ENCODE results near the gene NRAP.
A peak's percentile ranks its signal among the peaks of the same experiment; 100 is the strongest.

Gene NRAP

GRCh38 chr10:113605268-113605978 is 58.4 kb downstream of the NRAP start:
- DNase-seq, result no peak

GRCh38 chr10:113604572-113604971 is 59.3 kb downstream of the NRAP start:
- DNase-seq, result no peak

GRCh38 chr10:113603057-113603777 is 60.6 kb downstream of the NRAP start:
- DNase-seq, result no peak

GRCh38 chr10:113600569-113600968 is 63.3 kb downstream of the NRAP start:
- DNase-seq, result no peak

DNA sequence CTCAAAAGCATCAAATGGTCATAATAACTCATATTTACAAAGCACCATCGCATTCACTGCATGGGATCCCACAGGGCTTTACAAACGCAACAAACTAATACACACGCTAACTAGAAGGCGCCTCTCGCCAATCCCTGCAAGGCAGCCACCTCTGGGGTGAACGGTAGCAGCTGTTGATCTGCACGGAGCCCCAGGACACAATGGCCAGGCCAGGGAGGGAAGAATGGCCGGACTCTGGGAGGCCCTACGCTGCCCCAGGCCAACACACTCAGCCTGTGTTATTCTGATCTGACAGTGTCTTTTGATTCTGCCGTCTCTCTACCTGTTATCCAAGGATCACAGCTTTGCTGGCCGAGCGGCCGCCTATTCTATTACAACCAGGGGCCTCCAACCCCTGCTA is 69.2 kb downstream of the NRAP start:
- DNase-seq, result no peak

- DNase-seq, result no peak
These were observed 71.5 kb downstream of the NRAP start for GRCh38 chr10:113592380-113592779.

DNA sequence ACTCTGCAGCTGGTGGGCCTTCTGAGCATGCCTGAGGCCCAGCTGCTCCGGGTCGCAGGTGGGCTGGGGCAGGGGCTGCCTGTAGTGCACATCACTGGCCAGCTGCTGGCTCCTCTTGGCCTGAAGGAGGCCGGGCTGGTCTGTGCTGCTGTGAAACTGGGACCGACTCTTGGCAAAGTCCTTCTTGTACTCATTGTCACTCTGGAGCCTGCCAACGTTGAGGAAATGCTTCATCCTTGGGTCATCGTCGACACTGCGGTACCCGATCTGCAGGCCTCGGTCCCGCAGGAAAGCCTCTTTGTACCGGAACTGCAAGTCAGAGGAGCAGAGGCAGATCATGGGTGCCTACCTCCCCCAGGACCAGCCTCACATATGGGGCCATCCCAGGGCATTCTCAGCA is 73.3 kb downstream of the NRAP start:
- no peak for DNase-seq

DNA sequence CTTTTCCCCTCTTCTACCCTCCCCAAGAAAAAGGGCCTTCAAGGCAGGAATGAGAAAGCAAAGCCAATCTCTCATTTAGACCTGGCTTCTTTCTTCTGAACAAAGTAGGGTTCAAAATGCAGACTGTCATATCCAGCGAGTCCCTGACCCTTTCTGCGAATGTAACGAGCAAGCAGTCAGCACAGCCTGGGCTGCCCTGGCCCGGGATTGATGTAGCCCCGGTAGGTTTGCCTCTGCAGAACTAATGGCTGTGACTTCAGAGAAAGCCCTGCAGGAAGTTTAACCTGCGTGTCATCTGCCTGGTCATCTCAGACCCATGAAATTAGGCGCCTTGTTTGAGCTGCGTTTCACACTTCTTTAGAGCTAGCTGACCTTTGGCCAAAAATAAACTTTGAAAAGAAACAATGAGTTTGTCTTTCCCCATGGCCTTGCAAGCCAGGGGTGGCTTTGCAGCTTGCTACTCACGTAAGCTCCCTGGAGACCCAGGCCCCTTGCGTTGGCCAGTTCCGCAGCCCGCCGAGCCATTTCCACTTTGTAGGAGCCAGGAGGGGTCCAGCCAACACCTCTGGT is 74.6 kb downstream of the NRAP start:
- DNase-seq, result no peak

- DNase-seq, result no peak
These were observed 77.9 kb downstream of the NRAP start for GRCh38 chr10:113585949-113586348.

- no peak for DNase-seq
These were observed 80.3 kb downstream of the NRAP start for GRCh38 chr10:113583571-113583970.

- no peak for DNase-seq
These were observed 82.7 kb downstream of the NRAP start for GRCh38 chr10:113581092-113581491.

- no peak for DNase-seq
These were observed 85.1 kb downstream of the NRAP start for GRCh38 chr10:113578773-113579172.

- DNase-seq, result no peak
These were observed 87.0 kb downstream of the NRAP start for GRCh38 chr10:113576852-113577251.

GRCh38 chr10:113573368-113573767 is 90.5 kb downstream of the NRAP start:
- no peak for DNase-seq

DNA sequence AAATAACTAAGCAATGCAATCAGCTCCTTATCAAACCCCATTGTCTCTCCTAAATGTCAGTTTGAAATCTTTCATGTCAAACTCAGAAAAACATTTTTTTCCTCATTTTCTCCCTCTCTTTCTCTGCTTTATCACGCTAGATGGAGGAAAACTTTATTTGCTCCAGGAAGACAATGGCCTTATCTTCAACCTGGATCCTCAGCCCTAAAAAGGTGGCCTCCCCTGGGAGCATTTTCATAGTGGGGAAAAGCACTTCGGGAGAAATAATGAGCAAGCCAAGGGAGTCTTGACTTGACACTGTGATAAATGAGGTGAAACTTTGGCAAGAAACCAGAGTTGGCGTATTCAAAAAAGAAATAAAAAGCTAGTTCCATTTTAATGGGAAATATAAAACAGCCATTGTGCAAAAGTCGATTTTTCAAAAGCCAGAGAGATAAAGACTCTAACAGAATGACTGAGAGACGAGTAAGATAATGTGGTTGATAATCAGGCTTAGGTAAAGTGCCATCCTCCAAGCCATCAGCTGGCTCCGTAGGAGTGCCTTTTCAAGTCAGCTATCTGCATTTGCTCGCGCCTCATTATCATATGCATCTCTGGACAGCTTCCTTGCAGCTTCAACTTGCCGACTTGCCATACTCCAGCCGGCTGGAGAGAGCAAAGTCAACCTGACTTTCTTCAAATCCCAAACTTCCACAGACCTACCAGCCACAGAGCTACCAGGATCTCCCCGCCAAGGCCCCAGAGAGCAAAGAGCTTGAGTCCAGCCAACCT is 91.1 kb downstream of the NRAP start:
- DNase-seq, result no peak

DNA sequence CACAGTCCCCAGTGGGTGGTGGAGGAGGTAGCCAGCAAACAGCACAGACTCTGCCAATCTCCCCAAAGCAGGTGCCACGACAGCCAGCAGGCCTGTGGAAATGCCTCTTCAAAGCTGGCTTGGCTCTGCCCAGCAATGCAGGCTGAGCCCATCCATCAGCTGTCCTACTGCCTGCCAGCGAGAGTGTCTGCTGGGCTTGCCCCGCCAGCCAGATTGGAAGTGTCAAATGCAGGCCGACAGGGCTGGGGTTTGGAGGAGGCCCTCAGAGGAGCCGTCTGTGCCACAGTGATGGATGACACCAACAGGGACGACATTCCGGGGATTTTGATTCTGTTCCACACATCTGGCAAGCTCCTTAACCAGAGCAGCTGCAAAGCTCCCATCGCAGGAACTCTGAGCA is 94.3 kb downstream of the NRAP start:
- no peak for DNase-seq

DNA sequence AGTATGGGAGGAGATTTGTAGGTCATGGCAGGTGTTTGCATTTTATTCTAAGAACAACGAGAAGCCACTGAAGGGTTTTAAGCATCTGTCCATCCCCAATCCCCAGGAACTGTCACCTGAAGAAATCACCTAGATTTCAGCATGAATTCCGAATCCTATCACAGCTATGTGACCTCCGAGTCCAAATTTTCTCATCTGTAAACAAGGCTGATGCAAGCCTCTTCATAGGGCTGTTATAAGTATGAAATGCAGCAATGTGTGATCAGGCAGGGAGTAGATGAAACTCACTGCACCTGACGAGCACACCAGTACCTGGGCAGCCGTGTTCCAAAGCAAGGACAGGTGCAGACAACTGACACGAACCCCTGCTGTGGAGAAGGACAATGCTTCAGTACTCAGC is 97.0 kb downstream of the NRAP start:
- DNase-seq, result no peak

GRCh38 chr10:113565364-113565763 is 98.5 kb downstream of the NRAP start:
- DNase-seq, result no peak

GRCh38 chr10:113563306-113564088 is 100.3 kb downstream of the NRAP start:
- DNase-seq, result peak; percentile 7

- no peak for DNase-seq
These were observed 101.1 kb downstream of the NRAP start for GRCh38 chr10:113562704-113563103.

- no peak for DNase-seq
These were observed 101.8 kb downstream of the NRAP start for GRCh38 chr10:113562069-113562468.

DNA sequence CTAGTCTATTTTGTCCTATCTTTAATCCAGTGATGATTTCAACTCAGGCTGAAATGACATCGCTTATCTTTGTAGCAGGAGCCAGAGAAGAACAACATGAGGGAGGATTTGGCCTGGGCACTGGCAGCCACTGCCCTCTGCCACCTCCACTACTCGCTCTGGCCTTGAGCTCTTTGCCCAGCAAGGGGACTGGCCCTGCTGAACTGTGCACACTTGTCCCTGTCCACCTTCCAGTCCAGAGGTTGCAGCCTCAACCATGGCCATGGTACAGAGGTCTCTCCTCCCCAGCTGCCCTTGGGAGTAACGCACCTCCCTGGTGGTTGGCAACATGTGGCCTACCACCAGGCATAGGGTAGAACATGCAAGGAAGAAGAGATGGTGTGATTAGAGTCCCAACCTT is 102.6 kb downstream of the NRAP start:
- no peak for DNase-seq

- DNase-seq, result no peak
These were observed 103.8 kb downstream of the NRAP start for GRCh38 chr10:113560071-113560470.
